IPS DF 6.9 (cell line): ENCODE measurements around the gene ADAMTS3.

Experiments used
- DNase-seq: peaks from one replicate; pipeline ENCODE4 v3.0.0-alpha.2; 2013; ENCODE audit warnings: low read depth, low spot score
- H3K27ac ChIP-seq: one replicate; pipeline ENCODE4 v1.5.1; 2013; ENCODE audit warnings: low read length, control low read depth
- H3K27me3 ChIP-seq: 2 replicates; pipeline ENCODE4 v1.6.1; 2013; ENCODE audit warnings: mild to moderate bottlenecking, low read length; ENCODE audit not compliant: control insufficient read depth, insufficient read depth
- H3K36me3 ChIP-seq: 2 replicates; pipeline ENCODE4 v1.6.1; 2013; ENCODE audit warnings: low read length; ENCODE audit not compliant: control insufficient read depth, insufficient read depth
- H3K4me1 ChIP-seq: 2 replicates; pipeline ENCODE4 v1.6.1; 2013; ENCODE audit warnings: low read length; ENCODE audit not compliant: control insufficient read depth, insufficient read depth
- H3K4me3 ChIP-seq: 2 replicates; pipeline ENCODE4 v1.5.1; 2013; ENCODE audit warnings: mild to moderate bottlenecking, low read length
- H3K9me3 ChIP-seq: 2 replicates; pipeline ENCODE4 v1.6.1; 2013; ENCODE audit warnings: low read length, inconsistent platforms; ENCODE audit not compliant: control insufficient read depth, insufficient read depth
- WGBS: extraction: QIAGEN DNeasy Blood & Tissue Kit; methylation state at CpG from one replicate; pipeline ENCODE4 v1.1.7; 2013; ENCODE audit warnings: mixed read lengths, missing lambda C conversion rate; ENCODE audit not compliant: insufficient read length, insufficient coverage; 5-methylcytosine and 5-hydroxymethylcytosine counted together

Gene ADAMTS3

DNA sequence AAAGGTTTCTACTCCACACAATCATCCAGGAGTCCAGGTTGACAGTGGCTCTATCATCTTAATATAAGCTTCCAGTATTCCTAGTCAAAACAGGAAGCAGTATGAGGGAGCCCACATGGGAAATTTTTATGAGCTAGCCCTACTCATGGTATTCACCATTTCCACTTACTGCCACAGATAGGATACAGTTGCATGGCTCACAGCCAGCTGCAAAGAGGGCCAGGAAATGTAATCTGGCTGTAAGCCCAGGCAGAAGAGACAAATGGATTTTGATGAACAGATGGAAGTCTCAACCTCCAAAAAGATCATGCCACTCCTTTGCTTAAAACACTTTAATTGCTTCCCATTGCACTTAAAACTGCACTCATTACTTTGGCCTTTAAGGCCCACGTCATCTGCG is 150.6 kb downstream of the ADAMTS3 start:
- DNase-seq = no peak

DNA sequence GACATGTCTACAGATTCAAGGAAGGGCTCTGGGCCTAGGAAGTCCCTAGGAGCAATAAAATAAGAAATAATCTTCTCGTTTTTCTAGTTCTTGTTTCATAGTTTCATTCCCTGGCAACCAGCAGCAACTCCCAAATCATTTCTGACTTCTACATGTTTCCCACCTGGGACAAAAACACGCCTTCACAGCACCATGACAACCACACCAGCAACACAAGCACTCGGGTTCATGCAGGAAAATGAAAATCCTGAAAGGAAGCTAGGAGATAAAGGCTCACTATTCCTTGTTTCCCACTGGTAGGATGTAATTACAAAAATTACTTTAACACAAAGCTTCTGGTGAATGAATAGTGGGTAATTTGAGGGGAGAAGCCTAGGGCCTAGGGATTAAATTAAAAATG is 158.9 kb downstream of the ADAMTS3 start:
- Histone ChIP-seq H3K27ac (no peak overlapping the region), H3K4me1 (no peaks in the 10 kb centered on the region), H3K4me3 (no peak overlapping the region), H3K27me3 (no peaks in the 10 kb centered on the region), H3K9me3 (no peaks in the 10 kb centered on the region), H3K36me3 (no peaks in the 10 kb centered on the region)
- WGBS = no CpG with 5 or more reads among the region's 3 CpGs
- DNase-seq = no peak

More for the DNA sequence above, 150.6 kb downstream of the ADAMTS3 start:
- no CpG with 5 or more reads among the region's 2 CpGs for WGBS
- no peaks in the 10 kb centered on the region for H3K9me3 ChIP-seq
- H3K4me1 ChIP-seq = no peaks in the 10 kb centered on the region
- no peaks in the 10 kb centered on the region for H3K27me3 ChIP-seq
- no peaks in the 10 kb centered on the region for H3K36me3 ChIP-seq
- no peak overlapping the region for H3K27ac ChIP-seq
- H3K4me3 ChIP-seq = no peak overlapping the region

GRCh38 chr4:72408568-72408967 is 160.5 kb downstream of the ADAMTS3 start:
- H3K36me3 ChIP-seq = no peaks in the 10 kb centered on the region
- DNase-seq = no peak
- H3K4me1 ChIP-seq = no peaks in the 10 kb centered on the region
- no peak overlapping the region for H3K27ac ChIP-seq
- no peaks in the 10 kb centered on the region for H3K9me3 ChIP-seq
- no CpG with 5 or more reads among the region's 4 CpGs for WGBS
- H3K27me3 ChIP-seq = no peaks in the 10 kb centered on the region
- no peak overlapping the region for H3K4me3 ChIP-seq

DNA sequence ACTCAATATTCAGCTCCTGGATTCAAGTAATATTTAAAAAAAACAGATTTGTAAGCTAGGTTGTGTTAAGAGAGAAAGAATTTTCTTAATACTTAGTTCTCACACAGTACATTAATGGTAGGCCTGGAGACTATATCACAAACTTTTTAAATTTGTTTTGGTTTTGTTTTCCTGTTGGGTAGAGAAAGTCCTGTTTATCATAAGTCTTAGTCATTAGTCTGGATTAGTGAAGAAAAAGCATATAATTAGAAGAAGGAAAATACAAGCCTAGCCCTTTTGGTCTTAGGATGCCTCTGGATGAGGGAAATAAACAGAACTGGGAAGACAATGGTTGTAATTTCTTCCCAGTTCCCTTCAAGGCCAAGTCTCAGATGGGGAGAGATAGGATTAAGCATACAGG is 163.6 kb downstream of the ADAMTS3 start:
- Histone ChIP-seq H3K27ac (no peak overlapping the region), H3K36me3 (no peaks in the 10 kb centered on the region), H3K4me1 (no peaks in the 10 kb centered on the region), H3K9me3 (no peaks in the 10 kb centered on the region), H3K4me3 (no peak overlapping the region), H3K27me3 (no peaks in the 10 kb centered on the region)
- DNase-seq = no peak

- Histone ChIP-seq H3K4me1 (no peaks in the 10 kb centered on the region), H3K4me3 (no peak overlapping the region), H3K36me3 (no peaks in the 10 kb centered on the region), H3K9me3 (no peaks in the 10 kb centered on the region), H3K27me3 (no peaks in the 10 kb centered on the region), H3K27ac (no peak overlapping the region)
- WGBS = no CpG with 5 or more reads among the region's 7 CpGs
- no peak for DNase-seq
Observed at GRCh38 chr4:72397314-72397713, 171.7 kb downstream of the ADAMTS3 start.

- no CpG with 5 or more reads among the region's 3 CpGs for WGBS
- Histone ChIP-seq H3K27me3 (no peaks in the 10 kb centered on the region), H3K9me3 (no peaks in the 10 kb centered on the region), H3K4me3 (no peak overlapping the region), H3K36me3 (no peaks in the 10 kb centered on the region), H3K27ac (no peak overlapping the region), H3K4me1 (no peaks in the 10 kb centered on the region)
- DNase-seq = no peak
Observed at GRCh38 chr4:72394012-72394663, 174.9 kb downstream of the ADAMTS3 start.

DNA sequence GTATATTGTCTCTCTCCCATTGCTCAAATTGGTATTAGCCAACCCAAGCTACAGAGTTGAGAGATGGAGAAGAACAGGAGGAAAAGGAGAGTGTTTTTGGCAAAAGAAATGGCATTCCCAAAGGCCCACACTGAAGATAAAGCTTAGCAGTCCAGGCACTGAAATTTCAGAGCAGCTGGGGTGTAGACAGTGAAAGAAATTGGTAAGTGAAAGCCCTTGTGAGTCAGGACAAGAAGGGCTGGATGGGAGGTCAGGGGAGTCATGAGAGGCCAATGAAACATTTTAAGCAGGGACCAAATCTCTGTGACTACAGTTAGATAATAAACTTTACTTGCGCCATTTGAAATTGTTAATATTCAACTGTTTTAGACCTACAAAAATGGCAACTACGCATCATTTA is 177.7 kb downstream of the ADAMTS3 start:
- Histone ChIP-seq H3K4me3 (no peak overlapping the region), H3K9me3 (no peaks in the 10 kb centered on the region), H3K27ac (no peak overlapping the region), H3K27me3 (no peaks in the 10 kb centered on the region), H3K4me1 (no peaks in the 10 kb centered on the region), H3K36me3 (no peaks in the 10 kb centered on the region)
- DNase-seq = no peak
- WGBS = no CpG with 5 or more reads among the region's 2 CpGs

DNA sequence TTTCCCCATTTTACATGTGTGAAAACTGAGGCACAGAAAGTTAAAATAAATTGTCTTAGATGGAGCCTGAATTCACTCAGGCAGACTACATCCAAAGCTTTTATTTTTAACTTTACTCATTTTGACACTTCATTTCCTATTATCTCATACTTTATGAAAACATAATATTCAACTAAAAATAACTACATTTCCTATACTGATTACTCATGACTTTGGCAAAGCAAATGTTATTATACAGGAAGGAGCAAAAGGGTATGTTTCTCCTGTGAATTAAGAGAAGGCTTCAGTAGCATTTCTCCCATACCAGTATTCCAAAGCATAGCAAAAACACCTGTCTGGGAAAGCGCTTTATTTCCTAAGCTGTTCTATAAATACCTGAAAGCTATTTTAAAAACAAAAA is 178.6 kb downstream of the ADAMTS3 start:
- Histone ChIP-seq H3K4me1 (no peaks in the 10 kb centered on the region), H3K27ac (no peak overlapping the region), H3K36me3 (no peaks in the 10 kb centered on the region), H3K4me3 (no peak overlapping the region), H3K9me3 (no peaks in the 10 kb centered on the region), H3K27me3 (no peaks in the 10 kb centered on the region)
- no peak for DNase-seq
- WGBS = no CpG with 5 or more reads among the region's 1 CpG

DNA sequence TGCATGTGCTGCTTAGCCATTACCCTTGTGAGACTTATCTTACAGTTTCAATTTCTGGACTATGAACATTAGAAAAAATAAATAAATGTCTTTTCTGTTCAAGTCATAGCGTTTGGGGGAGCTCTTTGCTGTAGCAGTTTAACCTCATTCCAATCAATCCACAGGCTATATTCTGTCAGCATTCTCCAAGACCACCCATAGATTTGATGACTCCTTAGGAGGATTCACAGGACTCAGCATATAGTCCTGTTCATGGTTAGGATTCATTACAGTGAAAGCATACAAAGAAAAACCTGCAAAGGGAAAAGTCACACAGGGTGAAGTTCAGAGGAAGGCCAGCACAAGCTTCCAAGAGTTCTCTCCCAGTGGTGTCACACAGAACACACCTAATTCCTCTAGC is 180.5 kb downstream of the ADAMTS3 start:
- H3K36me3 ChIP-seq = no peaks in the 10 kb centered on the region
- H3K4me3 ChIP-seq = no peak overlapping the region
- no peaks in the 10 kb centered on the region for H3K9me3 ChIP-seq
- no peak for DNase-seq
- no CpG with 5 or more reads among the region's 1 CpG for WGBS
- no peak overlapping the region for H3K27ac ChIP-seq
- H3K4me1 ChIP-seq = no peaks in the 10 kb centered on the region
- no peaks in the 10 kb centered on the region for H3K27me3 ChIP-seq

DNA sequence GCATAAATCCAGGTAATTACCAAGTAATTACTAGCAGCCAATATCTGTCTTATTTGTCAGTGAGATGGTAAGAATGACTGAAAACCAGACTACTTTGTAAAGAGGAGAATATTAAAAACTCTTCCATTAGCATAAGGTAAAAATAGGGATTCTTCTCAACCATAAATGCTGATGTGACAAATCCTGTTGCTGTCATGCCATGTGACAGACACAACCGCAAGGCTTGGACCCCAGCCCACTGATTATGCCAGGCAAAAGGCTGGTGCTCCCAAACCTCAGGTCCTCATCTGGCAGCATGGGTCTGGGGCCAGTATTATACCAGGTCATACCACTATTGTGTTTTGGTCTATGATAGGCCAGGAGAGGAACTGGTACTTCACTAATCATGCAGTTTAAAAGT is 181.1 kb downstream of the ADAMTS3 start:
- Histone ChIP-seq H3K36me3 (no peaks in the 10 kb centered on the region), H3K27ac (no peak overlapping the region), H3K9me3 (no peaks in the 10 kb centered on the region), H3K4me1 (no peaks in the 10 kb centered on the region), H3K4me3 (no peak overlapping the region), H3K27me3 (no peaks in the 10 kb centered on the region)
- no CpG with 5 or more reads among the region's 1 CpG for WGBS
- DNase-seq = no peak

DNA sequence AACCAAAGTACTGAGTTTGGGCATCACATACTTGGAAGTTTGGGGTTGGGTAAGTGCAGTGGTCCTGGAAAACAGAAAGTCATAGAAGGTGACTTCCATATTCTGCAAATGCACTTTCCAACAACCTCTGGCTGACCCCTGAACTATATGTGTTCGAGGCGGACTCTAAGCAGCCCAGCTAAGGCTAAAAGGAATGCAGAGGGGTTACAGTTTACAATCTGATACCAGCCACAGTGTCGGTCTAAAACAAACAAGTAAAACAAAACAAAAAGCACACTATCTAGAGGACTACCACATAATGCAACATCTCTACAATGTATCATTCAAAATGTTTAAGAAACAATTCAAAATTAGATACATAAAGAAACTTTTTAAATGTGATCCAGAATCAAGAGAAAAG is 185.6 kb downstream of the ADAMTS3 start:
- no peak for DNase-seq
- Histone ChIP-seq H3K4me3 (no peak overlapping the region), H3K9me3 (no peaks in the 10 kb centered on the region), H3K27ac (no peak overlapping the region), H3K4me1 (no peaks in the 10 kb centered on the region), H3K27me3 (no peaks in the 10 kb centered on the region), H3K36me3 (no peaks in the 10 kb centered on the region)
- no CpG with 5 or more reads among the region's 3 CpGs for WGBS
